ENCODE measurements around the gene SLC24A3.

DNA sequence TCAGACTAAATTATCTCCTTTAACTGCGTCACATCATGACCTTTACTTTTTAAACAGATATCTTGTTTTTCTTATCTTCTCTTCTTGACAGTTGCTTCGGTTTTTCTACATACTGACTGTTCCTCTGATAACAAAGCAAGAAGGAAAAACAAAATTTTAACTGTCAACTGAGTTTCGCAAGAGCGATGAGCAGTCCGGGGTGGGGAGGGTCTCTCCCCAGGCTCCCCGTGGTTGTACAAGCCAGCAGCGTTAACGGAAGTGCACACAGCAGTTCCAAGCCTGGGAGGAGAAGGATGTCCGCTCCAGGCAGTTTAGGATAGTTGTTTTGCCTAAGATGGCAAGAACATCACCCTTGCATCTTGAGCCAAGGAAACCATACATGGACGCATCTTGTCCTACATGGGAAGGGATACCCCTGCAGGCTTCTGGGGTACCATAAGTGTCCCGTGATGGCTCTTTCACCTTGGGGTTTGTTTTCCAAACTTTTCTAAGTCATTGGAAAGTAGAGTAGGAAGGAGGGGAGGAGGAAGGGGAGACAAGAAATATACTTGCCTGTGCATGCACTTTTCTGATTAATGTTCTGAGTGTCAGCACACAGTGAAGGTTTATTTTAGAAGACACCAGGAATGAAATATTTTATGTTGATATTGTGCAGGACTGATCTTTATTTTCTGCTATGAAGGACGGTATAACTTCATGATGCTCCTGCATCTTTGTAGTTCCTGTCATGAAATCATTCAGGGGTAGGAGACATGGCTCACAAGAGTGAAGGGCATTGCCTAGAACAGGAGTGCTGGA is 20.8 kb downstream of the SLC24A3 start:
- TF ChIP-seq, protein P1, sequence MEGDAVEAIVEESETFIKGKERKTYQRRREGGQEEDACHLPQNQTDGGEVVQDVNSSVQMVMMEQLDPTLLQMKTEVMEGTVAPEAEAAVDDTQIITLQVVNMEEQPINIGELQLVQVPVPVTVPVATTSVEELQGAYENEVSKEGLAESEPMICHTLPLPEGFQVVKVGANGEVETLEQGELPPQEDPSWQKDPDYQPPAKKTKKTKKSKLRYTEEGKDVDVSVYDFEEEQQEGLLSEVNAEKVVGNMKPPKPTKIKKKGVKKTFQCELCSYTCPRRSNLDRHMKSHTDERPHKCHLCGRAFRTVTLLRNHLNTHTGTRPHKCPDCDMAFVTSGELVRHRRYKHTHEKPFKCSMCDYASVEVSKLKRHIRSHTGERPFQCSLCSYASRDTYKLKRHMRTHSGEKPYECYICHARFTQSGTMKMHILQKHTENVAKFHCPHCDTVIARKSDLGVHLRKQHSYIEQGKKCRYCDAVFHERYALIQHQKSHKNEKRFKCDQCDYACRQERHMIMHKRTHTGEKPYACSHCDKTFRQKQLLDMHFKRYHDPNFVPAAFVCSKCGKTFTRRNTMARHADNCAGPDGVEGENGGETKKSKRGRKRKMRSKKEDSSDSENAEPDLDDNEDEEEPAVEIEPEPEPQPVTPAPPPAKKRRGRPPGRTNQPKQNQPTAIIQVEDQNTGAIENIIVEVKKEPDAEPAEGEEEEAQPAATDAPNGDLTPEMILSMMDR (IDR thresholded peaks at IDR 0.05), result no peak
- TF ChIP-seq POLR2A (IDR thresholded peaks at IDR 0.05) (no peak), POLR2AphosphoS5 (IDR thresholded peaks at IDR 0.05) (peak; percentile 83 to 98 (median 90))

Measured in sigmoid colon (tissue), 4 donors.